PFSK-1 (cell line): ENCODE measurements around the gene BLOC1S1.

Source experiments
- FOXP2 ChIP-seq: optimal IDR thresholded peaks from 2 replicates; pipeline ENCODE3; 2011; ENCODE audit warnings: borderline replicate concordance, control low read depth, inconsistent platforms; ENCODE audit not compliant: insufficient read depth; ENCODE audit errors: extremely low read length, extremely low read depth
- POLR2AphosphoS5 ChIP-seq: IDR thresholded peaks from 2 replicates; pipeline ENCODE4 v1.6.1; 2012; ENCODE audit warnings: low read depth, mild to moderate bottlenecking, control low read depth, low read length, moderate library complexity
- REST ChIP-seq, 2 experiments: IDR thresholded peaks; 2 replicates each; pipeline versions ENCODE4 v1.6.1 to v1.8.0; 2011 to 2012; ENCODE audit warnings: low read depth in 2 of 2, low read length in 2 of 2, control low read depth in 1 of 2, inconsistent platforms in 1 of 2, mild to moderate bottlenecking in 1 of 2, moderate library complexity in 1 of 2; ENCODE audit not compliant: insufficient read depth in 1 of 2
- SIN3A ChIP-seq: IDR thresholded peaks from 2 replicates; pipeline ENCODE4 v1.6.1; 2012; ENCODE audit warnings: mild to moderate bottlenecking, low read length, moderate library complexity, borderline replicate concordance; ENCODE audit not compliant: insufficient read depth
- TAF1 ChIP-seq: IDR thresholded peaks from 2 replicates; pipeline ENCODE4 v1.6.1; 2012; ENCODE audit warnings: low read length, control low read depth, borderline replicate concordance; ENCODE audit not compliant: insufficient read depth

Gene BLOC1S1

GRCh38 chr12:55673638-55674037, 42.2 kb upstream of the BLOC1S1 start:
- TF ChIP-seq SIN3A (no peak), POLR2AphosphoS5 (no peak), TAF1 (no peak), REST (IDR thresholded peaks at IDR 0.05; ENCODE audit: insufficient read depth in 1 of 2, low read depth in 2 of 2, low read length in 2 of 2) (no peak), FOXP2 (no peak)

GRCh38 chr12:55675666-55676065, 40.2 kb upstream of the BLOC1S1 start:
- TF ChIP-seq TAF1: no peak

- TF ChIP-seq REST (IDR thresholded peaks at IDR 0.05; ENCODE audit: insufficient read depth in 1 of 2, low read depth in 2 of 2, low read length in 2 of 2): no peak
- no peak for TF ChIP-seq FOXP2
- TF ChIP-seq TAF1: no peak
- TF ChIP-seq SIN3A: no peak
- no peak for TF ChIP-seq POLR2AphosphoS5
Observed at GRCh38 chr12:55676707-55677106, 39.1 kb upstream of the BLOC1S1 start.

GRCh38 chr12:55679691-55680090, 36.2 kb upstream of the BLOC1S1 start:
- TF ChIP-seq REST (IDR thresholded peaks at IDR 0.05; ENCODE audit: insufficient read depth in 1 of 2, low read depth in 2 of 2, low read length in 2 of 2): no peak
- TF ChIP-seq FOXP2: no peak
- TF ChIP-seq SIN3A: no peak
- no peak for TF ChIP-seq TAF1
- TF ChIP-seq POLR2AphosphoS5: no peak

- TF ChIP-seq POLR2AphosphoS5 (no peak), TAF1 (no peak), SIN3A (no peak), FOXP2 (no peak), REST (IDR thresholded peaks at IDR 0.05; ENCODE audit: insufficient read depth in 1 of 2, low read depth in 2 of 2, low read length in 2 of 2) (no peak)
Observed at GRCh38 chr12:55681142-55682077, 34.4 kb upstream of the BLOC1S1 start.
